H9 (cell line): Measurements from ENCODE around the gene SCUBE1. TPM values are rescaled to one million over a fixed set of nuclear protein-coding genes. Genes with fewer than 3 reads are reported as not detected.

ENCODE experiments used
- DNase-seq: peaks from one replicate; pipeline ENCODE4 v3.0.0-alpha.2; 2017
- H2AFZ ChIP-seq: one replicate; pipeline ENCODE4 v1.6.1; 2013; ENCODE audit warnings: mild to moderate bottlenecking, low read length, control low read depth, moderate library complexity
- H2AK5ac ChIP-seq: 2 replicates; pipeline ENCODE4 v1.6.1; 2013; ENCODE audit warnings: low read length, control low read depth, mixed read lengths; ENCODE audit not compliant: insufficient read length
- H2BK120ac ChIP-seq: one replicate; pipeline ENCODE4 v1.6.1; 2013; ENCODE audit warnings: low read depth, mild to moderate bottlenecking, low read length, control low read depth, inconsistent platforms; ENCODE audit not compliant: poor library complexity, severe bottlenecking
- H2BK12ac ChIP-seq: 2 replicates; pipeline ENCODE4 v1.6.1; 2013; ENCODE audit warnings: low read length, control low read depth, mixed read lengths, low read depth; ENCODE audit not compliant: insufficient read length
- H2BK15ac ChIP-seq: 2 replicates; pipeline ENCODE4 v1.6.1; 2013; ENCODE audit warnings: low read depth, low read length, control low read depth
- H2BK20ac ChIP-seq: one replicate; pipeline ENCODE4 v1.6.1; 2013; ENCODE audit warnings: low read depth, mild to moderate bottlenecking, low read length, control low read depth, inconsistent platforms; ENCODE audit not compliant: poor library complexity, severe bottlenecking
- H2BK5ac ChIP-seq: 2 replicates; pipeline ENCODE4 v1.6.1; 2013; ENCODE audit warnings: low read length, control low read depth, mixed read lengths; ENCODE audit not compliant: insufficient read length
- H3K14ac ChIP-seq: 2 replicates; pipeline ENCODE4 v1.6.1; 2013; ENCODE audit warnings: low read length, control low read depth; ENCODE audit not compliant: insufficient read depth
- H3K18ac ChIP-seq: 2 replicates; pipeline ENCODE4 v1.6.1; 2013; ENCODE audit warnings: low read depth, mild to moderate bottlenecking, mixed read lengths, low read length, control low read depth; ENCODE audit not compliant: insufficient read length
- H3K23ac ChIP-seq: 2 replicates; pipeline ENCODE4 v1.6.1; 2013; ENCODE audit warnings: low read length, control low read depth, mixed read lengths, low read depth; ENCODE audit not compliant: insufficient read length
- H3K23me2 ChIP-seq: 2 replicates; pipeline ENCODE4 v1.6.1; 2013; ENCODE audit warnings: low read depth, mild to moderate bottlenecking, mixed read lengths, low read length, control low read depth; ENCODE audit not compliant: insufficient read length, poor library complexity, severe bottlenecking
- H3K27ac ChIP-seq: 2 replicates; pipeline ENCODE4 v1.5.1; 2013; ENCODE audit warnings: low read length, control low read depth, mixed read lengths, low read depth; ENCODE audit not compliant: insufficient read length
- H3K27me3 ChIP-seq: 2 replicates; pipeline ENCODE4 v1.6.1; 2013; ENCODE audit warnings: low read length, control low read depth, inconsistent platforms; ENCODE audit not compliant: insufficient read depth
- H3K4ac ChIP-seq: 2 replicates; pipeline ENCODE4 v1.6.1; 2013; ENCODE audit warnings: low read depth, mild to moderate bottlenecking, control low read depth, inconsistent platforms, low read length, moderate library complexity
- H3K4me1 ChIP-seq: 2 replicates; pipeline ENCODE4 v1.6.1; 2013; ENCODE audit warnings: low read length, control low read depth, inconsistent platforms; ENCODE audit not compliant: insufficient read depth
- H3K4me2 ChIP-seq: 2 replicates; pipeline ENCODE4 v1.6.1; 2013; ENCODE audit warnings: low read length, control low read depth, mixed read lengths; ENCODE audit not compliant: insufficient read length, insufficient read depth
- H3K56ac ChIP-seq: 2 replicates; pipeline ENCODE4 v1.6.1; 2013; ENCODE audit warnings: low read depth, mild to moderate bottlenecking, mixed read lengths, low read length, control low read depth; ENCODE audit not compliant: insufficient read length
- H3K79me1 ChIP-seq: 2 replicates; pipeline ENCODE4 v1.6.1; 2013; ENCODE audit warnings: low read depth, mild to moderate bottlenecking, moderate library complexity, low read length, control low read depth, inconsistent platforms; ENCODE audit not compliant: insufficient read depth, poor library complexity, severe bottlenecking
- H3K79me2 ChIP-seq: 2 replicates; pipeline ENCODE4 v1.6.1; 2013; ENCODE audit warnings: low read length, control low read depth, inconsistent platforms; ENCODE audit not compliant: insufficient read depth
- H3K9ac ChIP-seq: 2 replicates; pipeline ENCODE4 v1.6.1; 2013; ENCODE audit warnings: low read length, control low read depth, mixed read lengths; ENCODE audit not compliant: insufficient read length; ENCODE audit errors: extremely low read depth
- H3K9me3 ChIP-seq: one replicate; pipeline ENCODE4 v1.6.1; 2013; ENCODE audit warnings: low read depth, low read length, inconsistent platforms; ENCODE audit not compliant: control insufficient read depth
- H3T11ph ChIP-seq: one replicate; pipeline ENCODE4 v1.6.1; 2013; ENCODE audit warnings: mild to moderate bottlenecking, low read length, control low read depth, inconsistent platforms
- H4K20me1 ChIP-seq: one replicate; pipeline ENCODE4 v1.6.1; 2013; ENCODE audit not compliant: control insufficient read depth, insufficient read length, insufficient read depth
- H4K5ac ChIP-seq: 2 replicates; pipeline ENCODE4 v1.6.1; 2013; ENCODE audit warnings: low read depth, mild to moderate bottlenecking, mixed read lengths, low read length, control low read depth; ENCODE audit not compliant: insufficient read length
- H4K8ac ChIP-seq: replicated peaks from 2 replicates; pipeline ENCODE4 v1.6.1; 2013; ENCODE audit warnings: low read length, control low read depth, mixed read lengths, low read depth; ENCODE audit not compliant: insufficient read length
- H4K91ac ChIP-seq: 2 replicates; pipeline ENCODE4 v1.6.1; 2013; ENCODE audit warnings: low read depth, mild to moderate bottlenecking, moderate library complexity, mixed read lengths, low read length, control low read depth; ENCODE audit not compliant: insufficient read length
- H3K27ac Mint-ChIP-seq, 3 experiments: 2 replicates in 2 of 3; 3 replicates in 1 of 3; pipeline ENCODE4 v1.8.0; 2020 to 2021; ENCODE audit warnings: mixed read lengths in 3 of 3, mild to moderate bottlenecking in 1 of 3, moderate library complexity in 1 of 3
- H3K27me3 Mint-ChIP-seq: 2 replicates; pipeline ENCODE4 v1.8.0; 2021; ENCODE audit warnings: low read depth, mild to moderate bottlenecking, moderate library complexity, mixed read lengths
- H3K36me3 Mint-ChIP-seq, 3 experiments: 2 replicates in 2 of 3; 3 replicates in 1 of 3; pipeline ENCODE4 v1.8.0; 2020 to 2021; ENCODE audit warnings: low read depth in 3 of 3, mixed read lengths in 3 of 3; ENCODE audit not compliant: insufficient read depth in 1 of 3
- H3K4me1 Mint-ChIP-seq, 2 experiments: 2 replicates each; pipeline ENCODE4 v1.8.0; 2020; ENCODE audit warnings: mixed read lengths in 2 of 2
- H3K4me3 Mint-ChIP-seq, 2 experiments: 2 replicates in 1 of 2; 3 replicates in 1 of 2; pipeline ENCODE4 v1.8.0; 2020 to 2021; ENCODE audit warnings: mild to moderate bottlenecking in 2 of 2, mixed read lengths in 2 of 2, moderate library complexity in 1 of 2
- H3K9me3 Mint-ChIP-seq, 2 experiments: 2 replicates in 1 of 2; 3 replicates in 1 of 2; pipeline ENCODE4 v1.8.0; 2020; ENCODE audit warnings: mild to moderate bottlenecking in 2 of 2, mixed read lengths in 2 of 2, moderate library complexity in 1 of 2
- CTCF ChIP-seq: fragments of 200-600 bp; sonication (generic); conservative IDR thresholded peaks from 3 replicates; pipeline ENCODE4 v1.8.0; 2021; ENCODE audit warnings: antibody characterized with exemption, mild to moderate bottlenecking
- WGBS: extraction: QIAGEN DNeasy Blood & Tissue Kit; methylation state at CpG from one replicate; pipeline ENCODE4 v1.1.7; 2013; ENCODE audit warnings: missing lambda C conversion rate, low lambda C conversion rate, mixed read lengths; ENCODE audit not compliant: insufficient read length; ENCODE audit errors: extremely low coverage; 5-methylcytosine and 5-hydroxymethylcytosine counted together
- total RNA-seq: library from RNA; stranded (reverse); gene quantifications from 2 replicates; pipeline ENCODE4 v1.2.1, GENCODE V29; 2021

SCUBE1 gene
- total RNA-seq, 1 experiment from 2014 or later = 1.2 TPM

GRCh38 chr22:43154887-43155536, 188.2 kb downstream of the SCUBE1 start:
- Histone ChIP-seq H3K18ac (no peak overlapping the region), H3K27ac (no peak overlapping the region), H2AFZ (no peak overlapping the region), H3K14ac (no peak overlapping the region), H3K23me2 (no peaks in the 10 kb centered on the region), H3K56ac (no peak overlapping the region), H3T11ph (no peak overlapping the region), H4K5ac (no peak overlapping the region), H3K4me1 (no peaks in the 10 kb centered on the region; the same call in 1 of the 2 replicates), H3K79me1 (no peaks in the 10 kb centered on the region), H3K79me2 (no peaks in the 10 kb centered on the region), H2BK20ac (no peak overlapping the region), H2AK5ac (no peak overlapping the region), H2BK12ac (no peak overlapping the region), H2BK120ac (no peak overlapping the region), H3K4ac (no peak overlapping the region), H2BK5ac (no peak overlapping the region), H3K9me3 (no peaks in the 10 kb centered on the region), H4K8ac (no peak overlapping the region), H2BK15ac (no peak overlapping the region), H3K23ac (no peak overlapping the region), H4K91ac (no peak overlapping the region), H3K27me3 (no peaks in the 10 kb centered on the region; the same call in 1 of the 2 replicates), H4K20me1 (no peaks in the 10 kb centered on the region), H3K9ac (no peak overlapping the region), H3K4me2 (no peak overlapping the region)
- H3K4me3 Mint-ChIP-seq = no peak overlapping the region
- H3K36me3 Mint-ChIP-seq = no peaks in the 10 kb centered on the region
- H3K4me1 Mint-ChIP-seq = peaks cover 3 to 29% of the 10 kb centered on the region in 2 experiments
- H3K27me3 Mint-ChIP-seq = peaks cover 21% of the 10 kb centered on the region
- no peak for TF ChIP-seq CTCF
- H3K9me3 Mint-ChIP-seq = no peaks in the 10 kb centered on the region
- no peak overlapping the region for H3K27ac Mint-ChIP-seq
- WGBS = no CpG with 5 or more reads among the region's 27 CpGs
- DNase-seq = no peak
